Effector CD8-positive, alpha-beta T cell (primary cell): ENCODE data around the gene AFF1.
A peak's percentile ranks its signal among the peaks of the same experiment; 100 is the strongest.

Experiments
- DNase-seq: peaks from one replicate; lab custom pipeline; 2025; lab: John Stamatoyannopoulos, UW
- total RNA-seq, 4 experiments: gene quantifications; one replicate each; lab custom pipeline; 2026; lab: John Stamatoyannopoulos, UW

The AFF1 gene, protein sequence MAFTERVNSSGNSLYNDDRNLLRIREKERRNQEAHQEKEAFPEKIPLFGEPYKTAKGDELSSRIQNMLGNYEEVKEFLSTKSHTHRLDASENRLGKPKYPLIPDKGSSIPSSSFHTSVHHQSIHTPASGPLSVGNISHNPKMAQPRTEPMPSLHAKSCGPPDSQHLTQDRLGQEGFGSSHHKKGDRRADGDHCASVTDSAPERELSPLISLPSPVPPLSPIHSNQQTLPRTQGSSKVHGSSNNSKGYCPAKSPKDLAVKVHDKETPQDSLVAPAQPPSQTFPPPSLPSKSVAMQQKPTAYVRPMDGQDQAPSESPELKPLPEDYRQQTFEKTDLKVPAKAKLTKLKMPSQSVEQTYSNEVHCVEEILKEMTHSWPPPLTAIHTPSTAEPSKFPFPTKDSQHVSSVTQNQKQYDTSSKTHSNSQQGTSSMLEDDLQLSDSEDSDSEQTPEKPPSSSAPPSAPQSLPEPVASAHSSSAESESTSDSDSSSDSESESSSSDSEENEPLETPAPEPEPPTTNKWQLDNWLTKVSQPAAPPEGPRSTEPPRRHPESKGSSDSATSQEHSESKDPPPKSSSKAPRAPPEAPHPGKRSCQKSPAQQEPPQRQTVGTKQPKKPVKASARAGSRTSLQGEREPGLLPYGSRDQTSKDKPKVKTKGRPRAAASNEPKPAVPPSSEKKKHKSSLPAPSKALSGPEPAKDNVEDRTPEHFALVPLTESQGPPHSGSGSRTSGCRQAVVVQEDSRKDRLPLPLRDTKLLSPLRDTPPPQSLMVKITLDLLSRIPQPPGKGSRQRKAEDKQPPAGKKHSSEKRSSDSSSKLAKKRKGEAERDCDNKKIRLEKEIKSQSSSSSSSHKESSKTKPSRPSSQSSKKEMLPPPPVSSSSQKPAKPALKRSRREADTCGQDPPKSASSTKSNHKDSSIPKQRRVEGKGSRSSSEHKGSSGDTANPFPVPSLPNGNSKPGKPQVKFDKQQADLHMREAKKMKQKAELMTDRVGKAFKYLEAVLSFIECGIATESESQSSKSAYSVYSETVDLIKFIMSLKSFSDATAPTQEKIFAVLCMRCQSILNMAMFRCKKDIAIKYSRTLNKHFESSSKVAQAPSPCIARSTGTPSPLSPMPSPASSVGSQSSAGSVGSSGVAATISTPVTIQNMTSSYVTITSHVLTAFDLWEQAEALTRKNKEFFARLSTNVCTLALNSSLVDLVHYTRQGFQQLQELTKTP
- total RNA-seq = 86.6 to 169 (median 126) reads per million in 4 experiments

- DNase-seq = peak; percentile 87
Measured at GRCh38 chr4:86934771-86935565, at the start of gene AFF1. Gene AFF1 (plus strand): TSS chr4:86935011. CDS start chr4:86948534, 13,523 bp downstream.

GRCh38 chr4:86890790-86891189 is 44.0 kb upstream of the AFF1 start:
- no peak for DNase-seq

DNA sequence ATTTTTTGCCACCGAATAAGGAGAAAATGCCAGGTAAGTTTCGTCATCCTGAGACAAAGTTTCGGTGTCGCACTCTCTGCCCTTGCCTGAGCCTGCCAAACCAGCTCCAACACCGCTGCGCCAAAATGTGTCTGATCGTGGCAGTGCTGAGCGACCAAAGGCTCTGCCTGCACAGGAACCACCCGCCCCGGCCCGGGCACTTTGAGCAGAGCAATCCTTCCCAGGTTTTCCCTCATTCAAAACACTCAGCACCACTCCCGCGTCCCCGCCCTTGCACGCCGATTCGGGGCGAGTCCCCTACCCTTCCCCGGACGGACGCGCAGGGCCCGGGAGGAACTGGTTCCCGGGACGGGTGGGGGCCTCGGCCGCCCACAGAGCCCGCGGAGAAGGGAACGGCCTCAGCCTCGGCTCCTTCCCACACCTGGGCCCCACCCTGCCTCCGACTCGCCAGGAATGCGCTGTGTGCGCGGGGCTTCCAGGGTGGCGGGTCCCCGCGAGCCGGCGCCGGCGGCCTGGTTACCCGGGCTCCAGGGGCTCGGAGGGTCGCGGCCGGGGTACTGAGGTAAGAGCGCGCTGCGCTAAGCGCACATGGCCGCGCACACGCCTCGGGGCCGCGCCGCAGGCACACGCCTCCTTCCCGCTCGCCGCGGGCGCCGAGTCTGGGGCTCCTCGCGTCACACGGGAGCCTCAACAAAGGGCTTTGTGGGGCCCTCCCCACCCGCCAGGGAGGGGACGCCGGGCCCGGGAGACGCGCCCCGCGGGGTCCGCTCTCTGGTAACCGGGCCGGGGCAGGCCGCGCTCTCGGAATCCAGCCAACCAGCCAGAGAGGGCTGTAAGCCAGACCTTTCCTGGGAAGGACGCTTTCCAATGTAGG is 42.8 kb upstream of the AFF1 start, which contains the start of gene C4orf36:
TSS of gene C4orf36 (minus strand) at position 661 of the 874 bp plus-strand sequence. CDS start 902 bp downstream, outside the sequence.
- DNase-seq = no peak

DNA sequence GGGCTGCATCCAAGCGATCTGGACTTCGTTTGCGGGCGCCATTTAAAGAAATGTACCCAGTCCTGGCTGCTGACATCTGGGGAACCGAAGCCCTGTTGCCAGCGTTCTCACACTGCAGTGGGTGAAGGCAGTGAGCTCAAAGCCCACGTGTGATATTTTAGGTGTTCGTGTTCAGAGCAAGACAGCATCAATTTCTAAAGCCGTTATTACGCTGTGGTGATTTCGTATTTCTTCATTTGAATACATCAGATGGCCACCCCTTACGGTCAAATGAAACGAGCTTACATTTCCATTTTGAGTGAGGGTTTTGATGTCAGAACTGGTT is 42.2 kb upstream of the AFF1 start:
- DNase-seq = no peak

GRCh38 chr4:86893136-86893535 is 41.7 kb upstream of the AFF1 start:
- DNase-seq = no peak

GRCh38 chr4:86894455-86894854 is 40.4 kb upstream of the AFF1 start:
- DNase-seq = no peak

DNA sequence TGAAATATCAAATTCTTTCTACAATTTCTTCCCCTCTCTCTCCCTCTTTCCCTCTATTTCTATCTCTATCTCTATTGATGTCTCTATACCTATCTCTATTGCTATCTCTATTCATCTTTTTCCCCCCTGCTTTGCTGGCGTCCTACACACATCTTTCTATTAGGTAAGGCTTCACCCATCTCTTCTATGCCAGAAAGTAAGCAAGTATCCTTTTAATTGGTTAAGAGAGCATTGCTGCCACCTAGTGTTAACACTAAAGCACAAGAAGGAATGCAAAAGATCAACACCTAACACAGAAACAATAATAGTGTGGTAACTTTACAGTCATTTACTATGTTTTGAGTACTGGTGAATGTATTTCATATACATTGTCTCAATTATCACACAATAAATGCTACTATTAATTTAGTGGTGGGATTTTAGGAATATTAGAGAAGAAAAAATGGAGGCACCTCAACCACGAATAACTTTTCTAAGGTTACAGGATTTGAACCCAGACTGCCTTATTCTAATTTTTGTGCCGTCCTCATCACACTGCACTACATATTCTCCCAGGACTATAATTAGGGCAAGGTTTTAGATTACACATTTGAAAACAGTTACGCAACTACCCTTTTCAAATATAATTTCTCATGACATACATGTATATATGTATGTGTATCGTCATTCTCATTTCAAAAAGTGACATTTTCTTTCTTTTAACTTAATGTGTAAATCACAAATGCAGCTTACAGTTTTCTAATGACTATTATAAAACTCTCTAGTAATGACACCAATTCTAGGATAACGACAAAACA is 38.9 kb upstream of the AFF1 start:
- no peak for DNase-seq

GRCh38 chr4:86896596-86896995 is 38.2 kb upstream of the AFF1 start:
- DNase-seq = no peak

GRCh38 chr4:86898562-86898961 is 36.2 kb upstream of the AFF1 start:
- no peak for DNase-seq

DNA sequence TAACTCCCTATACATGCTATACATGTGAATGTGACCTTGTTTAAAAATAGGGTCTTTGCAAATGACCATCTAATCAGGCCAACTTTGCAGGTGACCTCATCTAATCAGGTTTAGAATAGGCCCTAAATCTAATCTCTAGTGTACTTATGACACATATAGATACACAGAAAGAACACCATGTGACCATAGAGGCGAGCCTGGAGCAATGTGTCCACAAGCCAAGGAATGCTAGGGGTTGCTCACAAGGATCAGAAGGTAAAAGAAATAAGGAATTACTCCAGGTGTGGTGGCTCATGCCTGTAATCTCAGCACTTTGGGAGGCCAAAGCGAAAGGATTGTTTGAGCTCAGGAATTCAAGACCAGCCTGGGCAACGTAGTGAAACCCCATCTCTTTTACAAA is 32.9 kb upstream of the AFF1 start:
- no peak for DNase-seq

DNA sequence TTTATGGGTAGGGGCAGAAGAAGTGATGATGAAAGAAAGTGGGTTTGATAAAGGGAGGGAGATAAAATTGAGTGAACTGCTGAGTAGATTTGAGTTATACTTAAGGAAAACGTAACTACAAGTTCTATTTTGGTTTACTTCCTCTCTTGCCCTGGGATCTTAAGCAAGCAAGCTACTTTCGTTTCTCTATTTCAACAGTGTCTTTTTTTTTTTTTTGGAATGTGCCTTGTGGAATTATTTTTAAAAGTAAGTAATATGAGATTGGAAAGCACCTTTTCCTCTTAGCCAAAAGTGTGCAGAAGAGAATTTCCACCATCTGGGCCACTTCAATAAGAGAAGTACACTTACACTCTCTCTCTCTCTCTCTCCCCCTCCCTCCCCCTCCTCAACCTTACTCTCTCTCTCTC is 26.6 kb upstream of the AFF1 start:
- DNase-seq = no peak

DNA sequence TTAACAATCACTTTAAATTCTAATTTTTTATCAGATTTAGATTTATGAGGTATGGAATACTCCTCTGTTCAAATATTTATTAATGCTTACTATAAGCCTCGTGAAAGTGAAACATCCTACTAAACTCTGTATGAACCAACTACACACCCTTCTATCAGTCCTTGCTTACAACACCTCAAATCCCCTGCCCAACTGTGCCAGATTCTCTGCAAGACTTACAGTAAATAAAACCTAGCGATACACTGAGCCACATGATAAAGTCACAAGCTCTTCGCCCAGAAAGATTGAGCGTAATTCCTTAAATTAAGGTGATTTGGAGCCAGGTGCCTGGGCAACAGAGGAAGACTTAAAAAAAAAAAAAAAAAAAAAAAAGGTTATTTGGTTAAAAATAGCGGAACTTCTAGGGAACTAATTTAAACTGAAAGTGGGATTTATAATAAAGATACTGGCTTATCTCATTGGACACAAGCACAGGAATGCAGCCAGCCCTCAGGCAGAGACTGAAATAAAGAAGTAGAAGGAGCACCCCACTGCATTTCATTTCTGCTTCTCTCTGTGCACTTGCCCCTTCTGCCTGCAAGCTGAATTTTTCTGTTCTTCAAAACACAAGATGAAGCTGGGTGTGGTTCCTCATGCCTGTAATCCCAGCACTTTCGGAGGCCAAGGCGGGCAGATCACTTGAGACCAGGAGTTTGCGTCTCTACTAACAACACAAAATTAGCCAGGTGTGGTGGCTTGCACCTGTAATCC is 25.1 kb upstream of the AFF1 start:
- no peak for DNase-seq

DNA sequence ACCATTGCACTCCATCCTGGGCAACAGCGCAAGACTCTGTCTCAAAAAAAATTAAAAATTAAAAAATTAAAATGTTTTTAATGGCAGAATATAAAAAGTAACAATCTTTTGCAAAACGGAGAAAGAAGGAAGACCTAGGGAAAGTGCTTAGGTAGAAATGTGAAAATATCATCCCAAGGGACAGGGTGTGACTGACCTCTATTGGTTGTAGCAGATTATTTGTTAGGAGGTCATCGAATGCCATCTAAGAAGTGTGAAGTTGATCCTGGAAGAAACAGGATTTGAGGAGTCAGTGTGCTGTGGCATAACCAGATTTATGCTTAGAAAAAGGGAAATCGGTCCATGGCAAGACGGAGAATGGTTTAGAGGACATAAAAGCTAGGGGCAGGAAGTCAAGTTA is 24.4 kb upstream of the AFF1 start:
- no peak for DNase-seq

- DNase-seq = no peak
Measured at GRCh38 chr4:86910820-86911684, 23.8 kb upstream of the AFF1 start.

- no peak for DNase-seq
Measured at GRCh38 chr4:86916392-86916791, 18.4 kb upstream of the AFF1 start.

DNA sequence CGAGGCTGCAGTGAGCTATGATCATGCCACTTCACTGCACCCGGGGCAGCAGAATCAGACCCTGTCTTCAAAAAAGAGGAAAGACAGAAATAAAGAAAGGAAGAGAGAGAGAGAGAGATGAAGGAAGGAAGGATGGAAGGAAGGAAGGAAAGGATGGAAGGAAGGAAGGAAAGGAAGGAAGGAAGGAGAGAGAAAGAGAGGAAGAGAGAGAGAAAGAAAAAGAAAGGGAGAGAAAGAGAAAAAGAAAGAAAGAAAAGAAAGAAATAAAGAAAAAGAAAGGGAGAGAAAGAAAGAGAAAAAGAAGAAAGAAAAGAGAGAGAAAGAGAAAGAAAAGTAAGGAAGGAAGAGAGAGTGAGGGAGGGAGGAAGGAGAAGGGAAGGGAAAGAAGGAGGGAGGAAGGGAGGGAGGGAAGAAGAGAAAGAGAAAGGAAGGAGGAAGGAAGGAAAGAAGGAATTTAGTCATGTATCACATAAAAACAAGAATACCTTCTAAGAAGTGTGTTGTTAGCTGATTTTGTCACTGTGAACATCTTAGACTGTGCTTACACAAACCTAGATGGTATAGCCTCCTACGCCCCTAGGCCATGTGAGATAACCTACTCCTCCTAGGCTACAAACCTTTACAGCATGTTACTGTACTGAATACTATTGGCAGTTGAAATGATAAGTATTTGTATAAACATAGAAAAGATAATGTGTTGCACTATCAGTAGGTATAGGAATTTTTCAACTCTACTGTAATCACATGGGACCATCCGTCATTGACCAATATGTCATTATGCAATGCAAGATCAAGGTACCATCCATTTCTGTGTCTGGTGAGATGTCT is 17.4 kb upstream of the AFF1 start:
- no peak for DNase-seq

GRCh38 chr4:86918539-86919072 is 16.2 kb upstream of the AFF1 start:
- DNase-seq = no peak
